Kidney (tissue), 14 donors: ENCODE measurements around the gene CRMP1. TPM values are rescaled to one million over a fixed set of nuclear protein-coding genes. Genes with fewer than 3 reads are reported as not detected.

ENCODE experiments used
- DNase-seq, 5 donors: peaks; one replicate each; pipeline ENCODE4 v3.0.0-alpha.2; 2013 to 2020
- FAIRE-seq: peaks from 2 replicates; lab custom pipeline; 2012; peaks lifted over from hg19 to GRCh38; lab: Jason Lieb, UNC
- H3K27ac ChIP-seq, 2 donors: one replicate each; pipeline ENCODE4 v1.7.0; 2013; ENCODE audit warnings: low read depth in 2 of 2, low read length in 2 of 2, inconsistent platforms in 1 of 2
- H3K27me3 ChIP-seq: one replicate; pipeline ENCODE4 v1.7.1; 2013; ENCODE audit warnings: low read length, inconsistent platforms; ENCODE audit not compliant: control insufficient read depth, insufficient read depth
- H3K36me3 ChIP-seq, 3 donors: one replicate each; pipeline versions ENCODE4 v1.7.0 to v1.7.1; 2013; ENCODE audit warnings: low read length in 3 of 3, control low read depth in 1 of 3, inconsistent platforms in 1 of 3; ENCODE audit not compliant: insufficient read depth in 3 of 3, control insufficient read depth in 2 of 3
- H3K4me1 ChIP-seq, 3 donors: one replicate each; pipeline versions ENCODE4 v1.7.0 to v1.7.1; 2013; ENCODE audit warnings: low read length in 3 of 3, inconsistent platforms in 1 of 3, low read depth in 1 of 3; ENCODE audit not compliant: control insufficient read depth in 2 of 3, insufficient read depth in 2 of 3
- H3K4me3 ChIP-seq, 3 donors: one replicate each; pipeline versions ENCODE4 v1.7.0 to v1.8.1; 2013; ENCODE audit warnings: low read length in 3 of 3, control low read depth in 1 of 3, inconsistent platforms in 1 of 3
- H3K9ac ChIP-seq, 3 donors: one replicate each; pipeline versions ENCODE4 v1.7.0 to v1.7.1; 2013; ENCODE audit warnings: low read length in 3 of 3, control low read depth in 1 of 3, inconsistent platforms in 1 of 3
- H3K9me3 ChIP-seq, 3 donors: one replicate each; pipeline versions ENCODE4 v1.7.0 to v1.7.1; 2013; ENCODE audit warnings: low read length in 3 of 3, control low read depth in 1 of 3, inconsistent platforms in 1 of 3; ENCODE audit not compliant: control insufficient read depth in 2 of 3, insufficient read depth in 1 of 3
- CTCF ChIP-seq: IDR thresholded peaks from 3 replicates; pipeline ENCODE4 v1.5.1; 2012; ENCODE audit warnings: mild to moderate bottlenecking, moderate library complexity, borderline replicate concordance; ENCODE audit not compliant: insufficient read depth; ENCODE audit errors: extremely low read depth
- intact Hi-C: fragments of 100-400 bp; cut with DNase I; formaldehyde crosslinking; loops from one replicate; pipeline ENCODE4 v1.11.1; 2022
- polyA plus RNA-seq: library from polyadenylated mRNA; stranded (reverse); fragments of 350-450 nt; fragmentation: Illumina TruSeq; extraction: RNeasy Lipid Tissue Mini Kit (QIAGEN cat#74804); gene quantifications from one replicate; pipeline ENCODE4 v1.2.3, GENCODE V29; 2014; ENCODE audit warnings: low read depth, low replicate concordance; ENCODE audit not compliant: insufficient read depth
- total RNA-seq: library from RNA; stranded (reverse); fragmentation: NEBNext Ultra II Directional; extraction: Animal tissue kit (Norgen Biotek cat#: 25700); gene quantifications from one replicate; pipeline ENCODE4 v1.2.1, GENCODE V29; 2021
- donor health status: control.
- donor health status: control.
- donor health status: control.
- donor health status: control.
- donor health status: control.
- donor health status: DM: yes; HTN: yes; CAD: no.
- donor health status: Normal renal cell carcinoma (clear cell type).

CRMP1 gene
- total and polyA plus RNA-seq, 2 donors from 2014 or later: 0.26 to 0.66 TPM

- FAIRE-seq: no peak
- DNase-seq: peak in 1 of 5 donors; percentile 36
- no peaks in the 10 kb centered on the region for H3K9me3 ChIP-seq
- no peak overlapping the region for H3K4me3 ChIP-seq
- intact Hi-C loops: no loop called here
- H3K9ac ChIP-seq: no peak overlapping the region
- H3K36me3 ChIP-seq: no peaks in the 10 kb centered on the region
- no peaks in the 10 kb centered on the region for H3K4me1 ChIP-seq
- H3K27me3 ChIP-seq: peaks cover 47% of the 10 kb centered on the region
- TF ChIP-seq CTCF: no peak
- no peak overlapping the region for H3K27ac ChIP-seq
Observed at GRCh38 chr4:5891563-5892322, 1.1 kb downstream of the CRMP1 start.

- TF ChIP-seq CTCF: no peak
- Histone ChIP-seq H3K4me1 (no peaks in the 10 kb centered on the region), H3K9me3 (no peaks in the 10 kb centered on the region), H3K27me3 (peaks cover 43% of the 10 kb centered on the region), H3K36me3 (no peaks in the 10 kb centered on the region), H3K4me3 (peak overlapping the region in 1 of 3 donors; percentile 34), H3K9ac (no peak overlapping the region), H3K27ac (no peak overlapping the region)
- intact Hi-C loops: no loop called here
- DNase-seq: peak in 4 of 5 donors; percentile 86 to 90 (median 86)
- FAIRE-seq: no peak
Observed at GRCh38 chr4:5890063-5890727, 2.7 kb downstream of the CRMP1 start.

- Histone ChIP-seq H3K4me1 (no peaks in the 10 kb centered on the region), H3K9me3 (no peaks in the 10 kb centered on the region), H3K9ac (no peak overlapping the region), H3K36me3 (no peaks in the 10 kb centered on the region), H3K27ac (no peak overlapping the region), H3K4me3 (no peak overlapping the region), H3K27me3 (peaks cover 37% of the 10 kb centered on the region)
- FAIRE-seq (no peak), DNase-seq (peak in 1 of 5 donors; percentile 52)
- TF ChIP-seq CTCF: no peak
- intact Hi-C loops: no loop called here
Observed at GRCh38 chr4:5889002-5889696, 3.7 kb downstream of the CRMP1 start.
